Midbrain (tissue), 1 donor: ENCODE data around the gene ERRFI1.
"Not testable (repeated sequence)": the region's sequence is repeated elsewhere in the genome, so short reads cannot be mapped to it uniquely, and the experiment has no call there.

Experiments used
- DNase-seq: peaks from one replicate; lab custom pipeline; 2025; lab: John Stamatoyannopoulos, UW

Gene ERRFI1

DNA sequence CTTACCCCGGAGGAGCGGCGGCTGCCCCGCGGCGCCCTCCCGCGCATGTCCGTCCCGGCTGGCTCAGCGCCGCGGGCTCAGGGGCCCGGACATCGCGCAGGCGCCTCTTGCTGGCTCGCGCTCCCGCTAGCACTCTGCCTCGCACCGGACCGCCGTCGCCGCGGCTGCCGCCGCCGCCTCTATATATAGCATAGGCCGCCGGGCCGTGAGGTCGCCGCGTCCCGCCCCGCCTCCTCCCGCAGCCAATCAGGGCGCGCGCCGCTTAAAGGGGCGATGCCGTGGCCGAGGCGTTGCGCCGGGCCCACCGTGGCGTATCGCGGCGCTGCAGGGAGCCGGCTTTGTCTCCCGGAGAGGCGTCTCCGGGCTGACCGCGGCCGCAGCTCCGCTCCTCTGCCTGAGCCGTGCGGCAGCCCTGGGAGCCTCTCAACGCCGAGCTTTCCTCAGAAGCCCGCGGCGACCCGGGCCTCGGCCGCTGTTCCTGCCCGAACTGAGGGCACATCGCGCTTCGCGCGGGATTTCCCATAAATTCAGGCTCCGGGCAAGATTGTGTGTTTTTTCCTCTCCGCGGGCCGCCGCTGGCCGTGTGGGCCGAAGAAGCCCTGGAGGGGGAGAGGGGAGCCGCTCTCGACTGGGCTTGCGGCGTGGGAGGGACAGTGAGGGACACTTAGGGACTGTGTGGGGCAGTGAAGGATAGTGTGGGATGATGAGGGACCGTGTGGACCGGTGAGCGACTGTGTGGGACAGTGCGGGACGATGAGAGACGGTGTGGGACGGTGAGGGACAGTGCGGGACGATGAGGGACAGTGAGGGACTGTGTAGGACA is at the start of gene ERRFI1:
TSS of gene ERRFI1 (minus strand) at position 157 of the 823 bp plus-strand sequence. CDS start 10,690 bp downstream, outside the sequence.
- peak; percentile 97 for DNase-seq

DNA sequence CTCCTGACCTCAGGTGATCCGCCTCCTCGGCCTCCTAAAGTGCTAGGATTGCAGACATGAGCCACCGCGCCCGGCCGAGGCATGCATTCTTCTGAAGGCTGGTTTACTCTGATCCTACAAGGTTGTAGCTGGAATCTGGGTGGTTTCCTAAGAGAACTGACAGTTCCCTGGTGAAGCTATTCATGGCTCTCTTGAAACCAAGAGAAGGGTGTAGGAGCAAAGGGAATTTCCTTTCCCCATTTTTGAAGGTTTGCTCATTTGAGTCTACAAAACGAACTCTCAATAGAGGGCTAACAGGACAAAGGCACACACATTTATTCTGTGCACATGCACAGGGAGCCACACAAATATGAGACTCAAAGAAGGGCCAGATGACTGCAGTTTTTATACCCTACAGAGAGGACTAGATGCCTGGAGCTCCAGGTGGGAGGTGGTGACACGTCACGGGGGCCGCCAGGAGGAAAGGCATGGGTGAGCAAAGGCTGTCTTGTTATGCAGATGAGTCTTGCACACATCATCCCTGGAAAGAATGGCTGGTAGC is 49.5 kb upstream of the ERRFI1 start:
- DNase-seq = no peak

- DNase-seq = no peak
Observed at GRCh38 chr1:8073112-8073855, 47.2 kb upstream of the ERRFI1 start.

DNA sequence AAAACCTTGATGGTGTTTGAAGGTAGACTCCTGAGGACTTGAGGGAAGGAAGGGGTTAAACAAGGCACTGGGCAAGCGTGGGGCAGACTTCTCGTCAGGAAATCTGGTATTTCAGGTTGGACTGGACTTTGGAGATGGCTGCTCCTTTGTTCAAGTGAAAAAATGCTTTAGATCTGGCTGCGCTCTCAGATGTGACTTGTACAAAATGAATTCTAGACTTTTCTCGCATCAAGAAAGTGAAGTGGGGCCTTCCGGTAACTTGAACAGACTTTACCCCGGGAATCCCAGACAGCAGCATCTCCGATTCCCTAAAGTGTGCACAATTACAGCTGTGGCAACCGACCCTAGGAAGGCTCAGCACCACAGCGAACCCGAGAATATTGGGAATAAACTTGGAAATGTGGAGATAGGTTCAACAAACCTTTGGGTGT is 44.3 kb upstream of the ERRFI1 start:
- DNase-seq = no peak

- not testable (repeated sequence) for DNase-seq
Observed at GRCh38 chr1:8069614-8070320, 43.7 kb upstream of the ERRFI1 start.

DNA sequence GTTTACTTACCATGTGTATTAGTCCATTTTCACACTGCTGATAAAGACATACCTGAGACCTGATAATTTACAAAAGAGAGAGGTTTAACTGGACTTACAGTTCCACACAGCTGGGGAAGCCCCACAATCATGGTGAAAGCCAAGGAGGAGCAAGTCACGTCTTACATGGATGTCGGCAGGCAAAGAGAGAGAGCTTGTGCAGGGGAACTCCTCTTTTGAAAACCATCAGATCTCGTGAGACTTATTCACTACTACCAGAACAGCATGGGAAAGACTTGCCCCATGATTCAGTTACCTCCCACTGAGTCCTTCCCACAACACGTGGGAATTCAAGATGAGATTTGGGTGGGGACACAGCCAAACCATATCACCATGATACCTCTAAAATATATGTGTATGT is 39.3 kb upstream of the ERRFI1 start:
- no peak for DNase-seq

- DNase-seq = no peak
Observed at GRCh38 chr1:8063298-8064036, 37.4 kb upstream of the ERRFI1 start.

DNA sequence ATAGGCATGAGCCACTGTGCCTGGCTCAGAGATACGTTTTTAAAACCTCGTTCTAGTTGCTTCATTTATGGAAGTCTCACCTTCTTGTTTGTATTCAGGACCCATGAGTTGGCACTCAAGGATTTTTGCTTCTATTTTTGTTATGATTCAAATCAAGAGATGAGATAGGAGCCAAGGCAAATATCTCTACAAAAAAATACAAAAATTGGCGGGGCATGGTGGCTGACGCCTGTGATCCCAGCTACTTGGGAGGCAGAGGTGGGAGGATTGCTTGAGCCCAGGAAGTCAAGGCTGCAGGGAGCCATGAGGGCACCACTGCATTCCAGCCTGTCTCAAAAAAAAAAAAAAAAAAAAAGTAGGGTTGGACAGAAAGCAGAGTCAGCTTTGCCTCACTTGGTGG is 36.8 kb upstream of the ERRFI1 start:
- DNase-seq = no peak

- no peak for DNase-seq
Observed at GRCh38 chr1:8061673-8062386, 35.7 kb upstream of the ERRFI1 start.

DNA sequence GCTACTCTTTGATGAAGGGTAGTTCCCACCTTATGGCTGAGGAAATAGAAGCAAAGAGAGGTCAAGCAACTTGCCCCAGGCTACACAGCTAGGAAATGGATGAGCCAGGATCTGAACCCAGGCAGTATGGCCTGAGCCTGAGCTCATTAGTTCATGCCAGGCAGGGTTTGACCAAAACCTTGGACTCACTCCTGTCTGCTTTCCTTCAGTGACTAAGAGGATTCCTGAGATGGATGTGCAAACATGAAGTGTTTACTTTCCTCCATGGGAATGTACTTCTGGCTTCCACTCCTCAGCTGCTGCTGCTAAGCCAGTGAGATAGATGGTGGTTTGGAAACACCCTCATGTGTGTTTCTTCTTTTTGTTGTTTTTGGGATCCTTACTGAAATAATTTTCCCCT is 35.1 kb upstream of the ERRFI1 start:
- no peak for DNase-seq

DNA sequence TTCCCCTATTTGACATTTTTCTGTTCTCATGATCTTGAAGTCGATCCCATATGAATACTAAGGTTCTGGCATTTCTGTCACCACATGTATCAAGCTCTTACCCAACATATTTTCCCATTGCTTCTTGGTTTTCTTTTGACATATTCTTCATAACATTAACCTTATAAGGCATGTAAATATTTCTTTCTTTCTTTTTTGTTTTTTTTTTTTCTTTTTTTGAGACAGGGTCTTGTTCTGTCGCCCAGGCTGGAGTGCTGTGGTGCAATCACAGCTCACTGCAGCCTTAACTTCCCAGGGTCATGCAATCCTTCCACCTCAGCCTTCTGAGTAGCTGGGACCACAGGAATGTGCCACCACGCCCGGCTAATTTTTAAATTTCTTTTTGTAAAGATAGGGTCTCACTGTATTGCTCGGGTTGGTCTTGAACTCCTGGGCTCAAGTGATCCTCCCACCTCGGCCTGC is 33.1 kb upstream of the ERRFI1 start:
- no peak for DNase-seq

- DNase-seq = not testable (repeated sequence)
Observed at GRCh38 chr1:8057779-8058178, 31.7 kb upstream of the ERRFI1 start.

DNA sequence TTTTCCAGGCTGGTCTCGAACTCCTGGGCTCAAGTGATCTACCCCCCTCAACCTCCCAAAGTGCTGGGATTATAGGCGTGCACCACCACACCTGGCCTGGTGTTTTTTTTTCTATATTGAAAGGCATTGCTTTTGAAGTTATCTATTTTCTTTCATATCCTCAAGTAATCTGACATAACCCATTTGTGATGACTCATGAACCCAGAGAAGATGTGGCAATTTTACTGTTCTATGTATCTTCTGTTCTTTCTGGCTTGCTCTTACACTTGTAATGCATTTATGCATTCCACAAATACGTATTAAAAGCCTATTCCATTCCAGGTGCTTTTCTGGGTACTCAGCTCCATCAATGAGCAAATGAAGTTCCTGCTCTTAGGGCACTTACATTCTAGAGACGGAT is 29.9 kb upstream of the ERRFI1 start:
- DNase-seq = no peak

- no peak for DNase-seq
Observed at GRCh38 chr1:8053878-8054567, 27.9 kb upstream of the ERRFI1 start.

DNA sequence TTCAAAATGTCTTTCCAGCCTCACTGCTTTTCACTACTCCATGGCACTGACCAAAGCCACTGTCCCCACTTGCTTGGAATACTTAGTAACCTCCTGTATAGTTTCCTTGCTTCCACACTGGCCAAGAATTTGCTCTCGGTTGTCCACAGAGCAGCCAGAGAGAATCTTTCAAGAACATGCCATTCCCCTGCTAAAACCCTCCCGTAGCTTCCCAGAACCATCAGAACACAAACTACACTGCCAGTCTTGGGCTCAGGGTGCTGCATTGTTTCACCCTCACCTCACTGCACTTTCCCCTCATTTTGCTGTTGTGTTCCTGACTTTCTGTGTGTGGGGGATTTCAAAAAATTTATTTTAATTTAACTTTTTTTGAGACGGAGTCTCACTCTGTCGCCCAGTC is 25.5 kb upstream of the ERRFI1 start:
- no peak for DNase-seq

DNA sequence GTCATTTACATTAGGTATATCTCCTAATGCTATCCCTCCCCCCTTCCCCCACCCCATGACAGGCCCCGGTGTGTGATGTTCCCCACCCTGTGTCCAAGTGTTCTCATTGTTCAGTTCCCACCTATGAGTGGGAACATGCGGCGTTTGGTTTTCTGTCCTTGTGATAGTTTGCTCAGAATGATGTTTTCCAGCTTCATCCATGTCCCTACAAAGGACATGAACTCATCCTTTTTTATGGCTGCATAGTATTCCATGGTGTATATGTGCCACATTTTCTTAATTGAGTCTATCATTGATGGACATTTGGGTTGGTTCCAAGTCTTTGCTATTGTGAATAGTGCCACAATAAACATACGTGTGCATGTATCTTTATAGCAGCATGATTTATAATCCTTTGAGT is 23.1 kb upstream of the ERRFI1 start:
- not testable (repeated sequence) for DNase-seq

DNA sequence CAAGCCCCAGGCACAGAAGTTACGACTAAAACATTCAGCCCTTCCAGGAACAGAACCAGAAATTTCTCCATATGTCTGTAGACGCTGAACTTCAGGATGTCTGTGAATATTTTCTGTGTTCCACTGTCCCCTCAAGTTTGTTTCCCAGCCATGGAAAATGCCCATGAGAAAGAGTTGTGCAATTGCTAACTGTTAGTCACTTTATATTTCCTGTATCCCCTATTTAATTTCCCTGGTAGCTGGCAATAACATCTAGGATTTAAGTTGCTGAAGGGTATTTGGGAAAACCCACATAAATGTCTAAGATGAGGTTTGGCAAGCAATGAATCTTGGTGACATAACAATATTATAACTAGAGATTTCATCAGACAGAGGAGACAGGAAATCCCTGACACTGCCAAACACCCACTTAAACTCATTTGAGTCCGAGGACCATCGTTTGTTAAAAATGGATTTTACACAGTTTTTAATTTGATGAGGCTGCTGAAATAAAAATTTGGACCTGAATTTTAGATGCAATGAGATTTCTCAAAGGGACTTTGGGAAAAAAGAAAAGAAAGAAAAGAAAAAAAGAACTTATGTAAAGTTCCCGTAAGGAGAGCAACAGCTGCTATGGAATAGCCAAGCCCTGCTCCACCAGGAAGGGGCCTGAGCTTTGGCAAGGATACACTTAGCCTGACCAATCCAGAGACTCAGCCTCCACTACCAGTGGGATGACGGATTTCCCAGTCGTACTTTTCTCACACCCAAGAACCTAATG is 21.8 kb upstream of the ERRFI1 start:
- DNase-seq = no peak

- DNase-seq = no peak
Observed at GRCh38 chr1:8047112-8047511, 21.0 kb upstream of the ERRFI1 start.

GRCh38 chr1:8046391-8046790 is 20.3 kb upstream of the ERRFI1 start:
- no peak for DNase-seq
